ENCODE results near the gene CFL1. TPM values are rescaled to one million over a fixed set of nuclear protein-coding genes. Genes with fewer than 3 reads are reported as not detected.

The CFL1 gene
- total RNA-seq, 2 donors from 2014 or later = 654 to 731 TPM

DNA sequence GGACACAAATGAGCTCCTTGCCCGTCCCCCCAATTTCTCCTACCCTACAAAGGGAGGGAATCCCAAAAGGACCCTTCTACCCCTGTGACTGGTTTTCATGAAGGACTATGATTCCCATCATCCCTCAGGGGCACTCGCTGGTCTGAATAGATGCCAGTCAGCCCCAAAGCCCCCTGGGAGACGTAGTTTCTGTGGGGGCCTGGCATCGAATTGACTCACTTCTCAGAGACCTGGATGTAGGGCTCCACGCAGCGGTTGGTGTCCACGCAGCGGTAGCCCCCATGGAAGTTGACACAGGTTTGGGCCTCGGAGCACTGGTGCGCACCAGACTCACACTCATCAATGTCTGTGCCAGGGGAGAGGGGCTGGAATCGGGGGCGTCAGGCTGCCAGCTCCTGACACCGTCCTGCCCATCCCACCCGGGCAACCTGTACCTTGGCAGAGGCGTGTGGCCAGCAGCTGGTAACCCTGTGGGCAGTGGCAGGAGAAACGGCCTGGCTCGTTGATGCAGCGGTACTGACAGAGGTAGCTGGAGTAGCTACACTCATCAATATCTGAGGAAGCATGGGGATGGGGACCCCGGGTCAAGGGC is 10.2 kb upstream of the CFL1 start:
- intact Hi-C loops (cut with DNase I) = no loop called here
- TF ChIP-seq POLR2A (IDR thresholded peaks at IDR 0.05) (no peak), POLR2AphosphoS5 (IDR thresholded peaks at IDR 0.05) (no peak)
- TF ChIP-seq, protein P1, sequence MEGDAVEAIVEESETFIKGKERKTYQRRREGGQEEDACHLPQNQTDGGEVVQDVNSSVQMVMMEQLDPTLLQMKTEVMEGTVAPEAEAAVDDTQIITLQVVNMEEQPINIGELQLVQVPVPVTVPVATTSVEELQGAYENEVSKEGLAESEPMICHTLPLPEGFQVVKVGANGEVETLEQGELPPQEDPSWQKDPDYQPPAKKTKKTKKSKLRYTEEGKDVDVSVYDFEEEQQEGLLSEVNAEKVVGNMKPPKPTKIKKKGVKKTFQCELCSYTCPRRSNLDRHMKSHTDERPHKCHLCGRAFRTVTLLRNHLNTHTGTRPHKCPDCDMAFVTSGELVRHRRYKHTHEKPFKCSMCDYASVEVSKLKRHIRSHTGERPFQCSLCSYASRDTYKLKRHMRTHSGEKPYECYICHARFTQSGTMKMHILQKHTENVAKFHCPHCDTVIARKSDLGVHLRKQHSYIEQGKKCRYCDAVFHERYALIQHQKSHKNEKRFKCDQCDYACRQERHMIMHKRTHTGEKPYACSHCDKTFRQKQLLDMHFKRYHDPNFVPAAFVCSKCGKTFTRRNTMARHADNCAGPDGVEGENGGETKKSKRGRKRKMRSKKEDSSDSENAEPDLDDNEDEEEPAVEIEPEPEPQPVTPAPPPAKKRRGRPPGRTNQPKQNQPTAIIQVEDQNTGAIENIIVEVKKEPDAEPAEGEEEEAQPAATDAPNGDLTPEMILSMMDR (IDR thresholded peaks at IDR 0.05) = no peak
- 84% methylated on average over 19 of the region's 19 CpGs for whole genome bisulfite sequencing
- DNase-seq (ENCODE audit: low spot score) = no peak
- Histone ChIP-seq H3K27me3 (replicated peaks; ENCODE audit: insufficient read depth) (no peaks in the 10 kb centered on the region), H3K9me3 (no peaks in the 10 kb centered on the region), H3K27ac (no peak overlapping the region), H3K4me1 (replicated peaks) (peaks cover 3% of the 10 kb centered on the region), H3K36me3 (peaks cover 12 to 15% of the 10 kb centered on the region in 2 donors), H3K4me3 (no peak overlapping the region)

- no peak for DNase-seq (ENCODE audit: low spot score)
- TF ChIP-seq POLR2AphosphoS5 (IDR thresholded peaks at IDR 0.05) (no peak), POLR2A (IDR thresholded peaks at IDR 0.05) (no peak)
- TF ChIP-seq, protein P1 (IDR thresholded peaks at IDR 0.05) = no peak
- no peak overlapping the region for H3K4me3 ChIP-seq
- H3K27me3 ChIP-seq (replicated peaks; ENCODE audit: insufficient read depth) = no peaks in the 10 kb centered on the region
- WGBS = 60% methylated on average over 28 of the region's 29 CpGs
- H3K9me3 ChIP-seq = no peaks in the 10 kb centered on the region
- no peaks in the 10 kb centered on the region for H3K4me1 ChIP-seq (replicated peaks)
- peaks cover 12 to 21% of the 10 kb centered on the region in 2 donors for H3K36me3 ChIP-seq
- no peak overlapping the region for H3K27ac ChIP-seq
- intact Hi-C loops (cut with DNase I) = no loop called here
These were observed 9.5 kb upstream of the CFL1 start for GRCh38 chr11:65867284-65868071.

- no peaks in the 10 kb centered on the region for H3K4me1 ChIP-seq (replicated peaks)
- intact Hi-C loops (cut with DNase I) = no loop called here
- no peak overlapping the region for H3K4me3 ChIP-seq
- 73% methylated on average over 21 of the region's 21 CpGs for WGBS
- no peak for TF ChIP-seq POLR2AphosphoS5 (IDR thresholded peaks at IDR 0.05)
- TF ChIP-seq, protein P1 (IDR thresholded peaks at IDR 0.05) = no peak
- TF ChIP-seq POLR2A (IDR thresholded peaks at IDR 0.05) = no peak
- peaks cover 12 to 24% of the 10 kb centered on the region in 2 donors for H3K36me3 ChIP-seq
- DNase-seq (ENCODE audit: low spot score) = no peak
- no peaks in the 10 kb centered on the region for H3K9me3 ChIP-seq
- H3K27ac ChIP-seq = no peak overlapping the region
- no peaks in the 10 kb centered on the region for H3K27me3 ChIP-seq (replicated peaks; ENCODE audit: insufficient read depth)
These were observed 8.7 kb upstream of the CFL1 start for GRCh38 chr11:65866509-65867283.

DNA sequence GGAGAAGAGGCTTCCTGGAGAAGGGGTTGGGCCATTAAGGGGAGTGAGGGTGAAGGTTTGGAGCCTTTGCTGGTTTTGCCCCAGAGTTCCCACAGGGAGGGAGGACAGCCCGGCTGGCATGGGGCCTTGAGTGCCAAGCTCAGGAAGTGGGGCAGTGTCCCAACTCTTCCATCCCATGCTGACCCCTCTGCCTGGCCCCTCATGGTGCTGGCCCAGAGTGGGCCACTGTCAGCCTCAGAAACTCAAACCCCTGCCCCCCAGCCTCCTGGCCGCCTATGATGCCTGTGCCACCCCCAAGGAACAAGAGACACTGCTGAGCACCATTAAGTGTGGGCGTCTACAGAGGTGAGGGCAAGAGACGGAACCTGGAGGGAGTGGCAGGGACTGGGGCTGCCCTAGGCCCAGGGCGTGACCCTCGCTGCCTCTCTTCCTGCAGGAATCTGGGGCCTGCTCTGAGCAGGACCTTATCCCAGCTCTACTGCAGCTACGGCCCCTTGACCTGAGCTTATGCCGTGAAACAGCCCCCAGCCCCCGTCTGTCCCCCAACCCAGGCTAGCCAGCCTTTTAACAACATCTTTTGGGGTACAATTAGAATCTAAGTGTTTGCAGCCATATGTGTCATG is 7.7 kb upstream of the CFL1 start:
- Histone ChIP-seq H3K36me3 (peaks cover 12 to 24% of the 10 kb centered on the region in 2 donors), H3K4me3 (no peak overlapping the region), H3K9me3 (no peaks in the 10 kb centered on the region), H3K4me1 (replicated peaks) (peaks cover 7% of the 10 kb centered on the region), H3K27ac (no peak overlapping the region), H3K27me3 (replicated peaks; ENCODE audit: insufficient read depth) (no peaks in the 10 kb centered on the region)
- DNase-seq (ENCODE audit: low spot score) = no peak
- 81% methylated on average over 9 of the region's 9 CpGs for WGBS
- intact Hi-C loops (cut with DNase I) = no loop called here
- TF ChIP-seq POLR2A (IDR thresholded peaks at IDR 0.05) = no peak
- TF ChIP-seq, protein P1 (IDR thresholded peaks at IDR 0.05) = no peak
- no peak for TF ChIP-seq POLR2AphosphoS5 (IDR thresholded peaks at IDR 0.05)
